ENCODE data around the gene ZNF410.

DNA sequence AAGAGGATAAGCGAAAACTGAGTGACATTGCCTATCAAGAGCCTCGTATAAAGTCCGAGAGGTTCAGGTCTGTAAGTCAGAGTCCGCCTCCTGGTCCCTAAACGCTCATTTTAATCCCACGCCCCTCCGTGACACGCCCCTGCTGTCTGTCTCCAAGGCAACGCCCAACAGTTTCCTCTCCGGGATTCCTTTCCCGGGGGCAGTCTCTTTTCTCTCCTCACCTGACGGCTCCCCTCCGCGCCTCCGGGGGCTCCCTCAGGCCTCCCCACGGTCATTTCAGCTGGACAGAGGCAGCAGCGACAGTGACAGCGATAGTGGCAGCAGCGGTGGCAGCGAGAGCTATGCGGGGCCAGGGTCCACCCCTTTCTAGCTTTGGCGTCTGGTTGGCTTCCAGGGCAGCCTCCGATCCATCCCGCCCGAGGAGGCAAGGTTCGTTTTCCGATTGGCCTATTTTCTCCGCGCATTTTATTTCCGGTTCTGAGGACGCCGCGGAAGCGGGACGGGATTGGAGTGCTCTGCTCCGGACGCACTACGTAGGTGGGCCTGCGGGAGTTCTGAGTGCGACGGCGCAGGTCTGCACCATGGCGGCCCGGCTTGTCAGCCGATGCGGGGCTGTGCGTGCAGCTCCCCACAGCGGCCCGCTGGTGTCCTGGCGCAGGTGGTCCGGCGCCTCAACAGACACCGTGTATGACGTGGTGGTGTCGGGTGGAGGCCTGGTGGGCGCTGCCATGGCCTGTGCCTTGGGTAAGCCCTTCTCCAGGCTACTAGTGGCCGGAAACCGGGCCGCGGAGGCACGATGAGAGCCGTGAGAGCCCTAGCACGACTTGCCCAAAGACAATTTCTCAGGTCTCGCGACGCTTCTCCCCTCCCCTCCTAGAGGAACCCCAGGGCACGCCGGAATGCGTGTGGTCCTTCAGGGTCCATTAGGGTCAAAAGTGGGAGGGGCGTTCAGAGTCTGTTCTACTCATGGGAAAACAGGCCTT lies 63.4 kb downstream of the ZNF410 start, which contains the start of the genes COQ6 and FAM161B:
- TF ChIP-seq CTCF (IDR thresholded peaks at IDR 0.05; ENCODE audit: low read depth, low read length) (no peak), POLR2A (IDR thresholded peaks at IDR 0.05; ENCODE audit: extremely low read depth, insufficient read length) (peak; percentile 75)

Measured in NB4 (cell line).